GM19372 (cell line): ENCODE measurements around the gene SH3PXD2A.

Experiments used
- ATAC-seq: cut with Tn5 transposase; IDR thresholded peaks from one replicate; pipeline ENCODE4 v1.9.1; 2021; ENCODE audit warnings: mild to moderate bottlenecking, low read depth, moderate library complexity; ENCODE audit not compliant: unreplicated experiment

The SH3PXD2A gene

GRCh38 chr10:103658049-103658577, 197.3 kb downstream of the SH3PXD2A start:
- ATAC-seq: no peak

- no peak for ATAC-seq
Observed at GRCh38 chr10:103657061-103657591, 198.2 kb downstream of the SH3PXD2A start.

- ATAC-seq: no peak
Observed at GRCh38 chr10:103654925-103655324, 200.5 kb downstream of the SH3PXD2A start.

GRCh38 chr10:103653581-103654037, 201.8 kb downstream of the SH3PXD2A start:
- no peak for ATAC-seq

- ATAC-seq: no peak
Observed at GRCh38 chr10:103652599-103653281, 202.6 kb downstream of the SH3PXD2A start.

GRCh38 chr10:103651783-103652476, 203.4 kb downstream of the SH3PXD2A start:
- no peak for ATAC-seq

- no peak for ATAC-seq
Observed at GRCh38 chr10:103651333-103651732, 204.0 kb downstream of the SH3PXD2A start.

GRCh38 chr10:103649654-103650423, 205.5 kb downstream of the SH3PXD2A start:
- ATAC-seq: no peak

GRCh38 chr10:103648636-103649532, 206.5 kb downstream of the SH3PXD2A start:
- ATAC-seq: no peak

GRCh38 chr10:103648251-103648635, 207.1 kb downstream of the SH3PXD2A start:
- ATAC-seq: no peak

- no peak for ATAC-seq
Observed at GRCh38 chr10:103646304-103646703, 209.1 kb downstream of the SH3PXD2A start.

GRCh38 chr10:103645141-103646054, 210.0 kb downstream of the SH3PXD2A start:
- no peak for ATAC-seq

- no peak for ATAC-seq
Observed at GRCh38 chr10:103643381-103643780, 212.0 kb downstream of the SH3PXD2A start.

- no peak for ATAC-seq
Observed at GRCh38 chr10:103641326-103641725, 214.1 kb downstream of the SH3PXD2A start.

- ATAC-seq: no peak
Observed at GRCh38 chr10:103640436-103641181, 214.8 kb downstream of the SH3PXD2A start.

GRCh38 chr10:103638948-103639347, 216.4 kb downstream of the SH3PXD2A start:
- no peak for ATAC-seq

GRCh38 chr10:103637927-103638557, 217.3 kb downstream of the SH3PXD2A start:
- ATAC-seq: no peak

GRCh38 chr10:103637011-103637410, 218.4 kb downstream of the SH3PXD2A start:
- no peak for ATAC-seq
